Measurements from ENCODE around the gene PKP3.
"Not testable (repeated sequence)": the region's sequence is repeated elsewhere in the genome, so short reads cannot be mapped to it uniquely, and the experiment has no call there.

PKP3 gene

GRCh38 chr11:396511-396947 is 2.5 kb downstream of the PKP3 start:
- no peak for DNase-seq

- no peak for DNase-seq
These were observed 3.0 kb downstream of the PKP3 start for GRCh38 chr11:396948-397548.

- DNase-seq: no peak
These were observed 4.8 kb downstream of the PKP3 start for GRCh38 chr11:398826-399225.

- DNase-seq: no peak
These were observed 5.8 kb downstream of the PKP3 start for GRCh38 chr11:399731-400211.

GRCh38 chr11:400241-400689 is 6.3 kb downstream of the PKP3 start:
- DNase-seq: no peak

GRCh38 chr11:401196-401595 is 7.2 kb downstream of the PKP3 start:
- not testable (repeated sequence) for DNase-seq

- no peak for DNase-seq
These were observed 9.2 kb downstream of the PKP3 start for GRCh38 chr11:403021-403760.

- DNase-seq: no peak
These were observed 9.9 kb downstream of the PKP3 start for GRCh38 chr11:403761-404431.

GRCh38 chr11:404551-405264 is 10.7 kb downstream of the PKP3 start:
- DNase-seq: no peak

GRCh38 chr11:405323-405953 is 11.4 kb downstream of the PKP3 start:
- no peak for DNase-seq

GRCh38 chr11:405954-406795 is 12.2 kb downstream of the PKP3 start:
- DNase-seq: no peak

- no peak for DNase-seq
These were observed 13.0 kb downstream of the PKP3 start for GRCh38 chr11:406796-407650.

- DNase-seq: no peak
These were observed 13.7 kb downstream of the PKP3 start for GRCh38 chr11:407651-408123.

GRCh38 chr11:408154-409007 is 14.4 kb downstream of the PKP3 start:
- DNase-seq: no peak

- DNase-seq: no peak
These were observed 15.1 kb downstream of the PKP3 start for GRCh38 chr11:409008-409599.

- DNase-seq: no peak
These were observed 15.8 kb downstream of the PKP3 start for GRCh38 chr11:409600-410483.

- DNase-seq: not testable (repeated sequence)
These were observed 16.7 kb downstream of the PKP3 start for GRCh38 chr11:410711-411110.

GRCh38 chr11:411520-411919 is 17.5 kb downstream of the PKP3 start:
- not testable (repeated sequence) for DNase-seq
